GM21526 (cell line): Measurements from ENCODE around the gene BMPR1B.

ENCODE experiments used
- ATAC-seq: cut with Tn5 transposase; IDR thresholded peaks from one replicate; pipeline ENCODE4 v1.9.1; 2021; ENCODE audit warnings: moderate library complexity; ENCODE audit not compliant: unreplicated experiment, low FRiP score

BMPR1B gene

GRCh38 chr4:94757192-94758140 lies at the start of gene BMPR1B:
TSS of gene BMPR1B (plus strand) at chr4:94757955. CDS start at chr4:95104425, 346,470 bp downstream.
- no peak for ATAC-seq

- ATAC-seq = no peak
Observed at GRCh38 chr4:94711635-94712034, 46.1 kb upstream of the BMPR1B start.

GRCh38 chr4:94714365-94715160 lies 43.2 kb upstream of the BMPR1B start:
- ATAC-seq = no peak

- ATAC-seq = no peak
Observed at GRCh38 chr4:94715726-94716125, 42.0 kb upstream of the BMPR1B start.

- no peak for ATAC-seq
Observed at GRCh38 chr4:94721310-94721709, 36.4 kb upstream of the BMPR1B start.

- ATAC-seq = no peak
Observed at GRCh38 chr4:94722270-94722669, 35.5 kb upstream of the BMPR1B start.

GRCh38 chr4:94722748-94723147 lies 35.0 kb upstream of the BMPR1B start:
- ATAC-seq = no peak

- no peak for ATAC-seq
Observed at GRCh38 chr4:94724016-94724790, 33.6 kb upstream of the BMPR1B start.

- ATAC-seq = no peak
Observed at GRCh38 chr4:94726524-94727123, 31.1 kb upstream of the BMPR1B start.

GRCh38 chr4:94728056-94728766 lies 29.5 kb upstream of the BMPR1B start:
- no peak for ATAC-seq

- no peak for ATAC-seq
Observed at GRCh38 chr4:94732358-94732698, 25.4 kb upstream of the BMPR1B start.

GRCh38 chr4:94739741-94740140 lies 18.0 kb upstream of the BMPR1B start:
- ATAC-seq = no peak

- ATAC-seq = no peak
Observed at GRCh38 chr4:94741304-94741703, 16.5 kb upstream of the BMPR1B start.

- no peak for ATAC-seq
Observed at GRCh38 chr4:94743838-94744237, 13.9 kb upstream of the BMPR1B start.

GRCh38 chr4:94744850-94745249 lies 12.9 kb upstream of the BMPR1B start:
- no peak for ATAC-seq

- ATAC-seq = no peak
Observed at GRCh38 chr4:94746746-94747145, 11.0 kb upstream of the BMPR1B start.

- ATAC-seq = no peak
Observed at GRCh38 chr4:94758141-94758699, 465 bp downstream of the BMPR1B start.

- no peak for ATAC-seq
Observed at GRCh38 chr4:94758700-94759399, 1.1 kb downstream of the BMPR1B start.

- ATAC-seq = no peak
Observed at GRCh38 chr4:94759767-94760211, 2.0 kb downstream of the BMPR1B start.
